NCI-H510A (cell line): Measurements from ENCODE around the gene H2BK1.

Experiments
- DNase-seq: peaks from one replicate; lab custom pipeline; 2025; lab: John Stamatoyannopoulos, UW

Gene H2BK1

DNA sequence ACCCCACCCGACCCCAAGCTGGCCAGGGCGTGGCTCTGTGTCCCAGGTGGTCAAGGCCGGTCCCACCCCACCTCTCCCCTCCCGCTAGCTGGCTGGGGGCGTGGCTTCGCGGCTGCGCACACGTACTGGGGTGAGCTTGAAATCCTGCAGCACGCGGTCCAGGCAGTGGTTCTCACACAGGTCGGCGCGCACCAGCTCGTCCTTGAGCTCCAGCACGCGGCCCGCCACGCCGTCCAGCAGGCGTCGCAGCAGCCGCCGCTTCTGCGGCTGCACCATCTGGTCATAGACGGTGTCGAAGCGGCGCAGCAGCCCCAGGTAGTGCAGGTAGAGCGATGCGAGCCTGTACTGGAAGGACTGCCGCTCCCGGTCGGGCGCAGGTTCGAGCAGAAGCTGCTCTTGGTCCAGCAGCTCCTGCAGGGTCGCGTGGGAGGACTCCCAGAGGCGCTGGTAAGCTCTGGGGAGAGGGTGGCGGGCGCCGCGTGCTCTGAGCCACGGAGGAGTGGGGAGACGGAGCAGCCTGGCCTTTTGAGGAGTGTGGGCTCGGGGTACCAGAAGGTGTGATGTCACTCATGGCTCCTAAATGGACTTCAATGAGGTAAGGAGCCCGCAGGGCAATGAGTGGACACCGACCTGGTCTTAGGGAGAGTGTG is 5.8 kb downstream of the H2BK1 start:
- DNase-seq = no peak

DNA sequence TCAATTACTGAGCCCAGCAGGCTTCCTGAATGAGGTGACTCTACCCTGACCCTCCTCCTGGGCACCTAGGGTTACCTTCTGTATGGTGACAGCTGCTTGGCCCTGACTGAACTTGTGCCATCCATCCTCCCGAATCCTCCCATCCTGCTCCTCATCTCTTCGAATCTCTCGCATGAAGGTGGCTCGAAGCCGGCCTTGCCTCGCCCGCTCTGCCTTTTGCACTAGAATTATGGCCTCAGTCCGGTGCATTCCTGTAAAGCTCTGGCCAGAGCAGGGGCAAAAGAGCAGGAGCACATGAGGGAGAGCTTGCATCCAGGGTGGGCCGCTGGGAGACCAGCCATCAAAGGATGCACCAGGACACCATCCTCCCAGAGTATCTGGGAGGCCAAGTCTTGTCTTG is 7.5 kb downstream of the H2BK1 start:
- no peak for DNase-seq

DNA sequence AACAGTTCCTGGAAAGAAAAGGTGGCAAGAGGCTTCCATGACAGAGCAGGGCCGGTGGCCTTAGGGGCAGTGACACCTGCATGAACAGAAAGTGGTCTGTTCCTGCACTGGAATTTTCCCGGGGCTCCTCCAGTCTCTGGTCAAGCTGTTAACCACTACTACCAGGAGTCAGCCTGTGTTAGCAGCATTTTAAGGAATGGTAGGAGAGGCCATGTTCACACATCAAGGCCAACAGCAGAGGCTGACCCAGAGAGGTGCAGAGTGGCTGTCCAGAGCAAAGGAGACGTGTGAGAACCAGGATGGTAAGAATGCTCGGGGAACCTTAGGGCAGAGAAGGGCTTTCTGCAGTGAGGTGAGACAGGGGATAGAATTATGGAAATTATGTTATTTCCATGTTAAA is 8.5 kb downstream of the H2BK1 start:
- no peak for DNase-seq

DNA sequence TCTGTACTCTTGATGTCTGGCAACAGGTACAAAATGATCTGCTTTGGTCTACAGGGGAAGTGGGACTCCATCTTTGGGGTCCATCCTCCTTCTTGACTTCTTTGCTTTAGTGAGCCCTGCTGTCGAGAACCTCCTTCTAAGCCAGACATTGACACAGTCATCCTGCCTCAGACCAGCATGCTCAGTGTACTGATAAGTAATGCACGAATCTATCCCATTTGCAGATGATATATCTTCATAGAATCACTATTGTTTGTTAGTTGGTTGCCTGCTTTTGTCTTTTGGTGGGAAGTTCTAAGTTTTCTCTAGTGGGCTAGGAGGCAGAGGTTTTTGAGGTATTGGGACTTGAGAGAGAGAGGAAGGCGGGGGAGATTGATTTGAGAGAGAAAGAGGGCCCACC is 8.9 kb downstream of the H2BK1 start:
- DNase-seq = no peak

DNA sequence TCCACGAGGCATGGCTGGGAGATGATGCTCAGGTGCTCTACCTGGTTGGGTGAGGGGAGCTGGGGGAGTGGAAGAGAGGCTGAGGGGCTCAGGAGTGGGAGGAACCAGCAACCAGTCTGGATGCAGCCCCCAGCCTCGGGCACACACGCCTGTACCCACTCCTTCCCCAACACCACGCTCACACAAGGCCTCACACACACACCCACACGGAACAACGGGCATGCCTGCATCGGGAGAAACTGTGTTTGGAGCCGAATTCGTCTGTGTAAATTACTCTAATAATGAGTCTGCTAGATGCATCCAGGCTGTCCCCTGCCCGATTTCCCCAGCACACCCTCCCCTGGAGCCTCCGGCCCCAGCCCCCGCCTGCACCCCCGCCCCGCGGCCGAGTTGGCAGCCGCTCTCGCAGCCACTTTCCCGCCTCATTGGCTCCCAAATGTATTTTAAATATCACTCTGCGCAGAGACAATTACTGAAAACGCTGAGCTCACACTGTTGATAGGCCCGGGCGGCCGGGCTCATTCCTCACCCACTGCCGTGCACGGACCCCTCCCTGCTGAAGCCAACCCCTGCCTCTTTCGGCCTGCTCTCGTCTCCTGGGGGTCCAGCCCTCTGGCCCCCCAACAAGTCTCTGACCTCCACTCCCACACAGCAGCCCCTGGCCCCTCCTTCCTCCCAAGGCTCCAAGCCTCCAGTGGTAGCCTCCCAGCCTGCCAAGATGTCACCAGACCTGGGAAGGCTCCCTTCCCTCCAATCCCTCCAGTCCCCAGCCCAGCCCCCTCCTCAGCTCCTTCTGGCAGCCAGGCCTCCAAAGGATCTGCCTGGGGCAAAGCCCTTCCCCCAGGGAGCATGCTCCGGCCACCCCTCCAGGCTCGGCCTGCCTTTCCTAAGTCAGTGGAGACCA is 11.1 kb downstream of the H2BK1 start:
- DNase-seq = no peak

DNA sequence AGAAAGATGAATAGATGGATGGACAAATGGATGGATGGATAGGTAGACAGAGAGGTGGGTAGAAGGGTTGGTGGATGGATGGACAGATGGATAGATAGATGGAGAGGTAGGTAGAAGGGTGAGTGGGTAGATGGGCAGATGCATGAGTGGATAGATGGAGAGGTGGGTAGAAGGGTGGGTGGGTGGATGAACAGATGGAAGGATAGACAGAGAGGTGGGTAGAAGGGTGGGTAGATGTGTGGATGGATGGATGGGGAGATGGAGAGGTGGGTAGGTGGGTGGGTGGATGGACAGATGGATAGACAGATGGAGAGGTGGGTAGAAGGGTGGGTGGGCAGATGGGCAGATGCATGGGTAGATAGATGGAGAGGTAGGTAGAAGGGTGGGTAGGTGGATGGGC is 12.4 kb downstream of the H2BK1 start:
- no peak for DNase-seq

DNA sequence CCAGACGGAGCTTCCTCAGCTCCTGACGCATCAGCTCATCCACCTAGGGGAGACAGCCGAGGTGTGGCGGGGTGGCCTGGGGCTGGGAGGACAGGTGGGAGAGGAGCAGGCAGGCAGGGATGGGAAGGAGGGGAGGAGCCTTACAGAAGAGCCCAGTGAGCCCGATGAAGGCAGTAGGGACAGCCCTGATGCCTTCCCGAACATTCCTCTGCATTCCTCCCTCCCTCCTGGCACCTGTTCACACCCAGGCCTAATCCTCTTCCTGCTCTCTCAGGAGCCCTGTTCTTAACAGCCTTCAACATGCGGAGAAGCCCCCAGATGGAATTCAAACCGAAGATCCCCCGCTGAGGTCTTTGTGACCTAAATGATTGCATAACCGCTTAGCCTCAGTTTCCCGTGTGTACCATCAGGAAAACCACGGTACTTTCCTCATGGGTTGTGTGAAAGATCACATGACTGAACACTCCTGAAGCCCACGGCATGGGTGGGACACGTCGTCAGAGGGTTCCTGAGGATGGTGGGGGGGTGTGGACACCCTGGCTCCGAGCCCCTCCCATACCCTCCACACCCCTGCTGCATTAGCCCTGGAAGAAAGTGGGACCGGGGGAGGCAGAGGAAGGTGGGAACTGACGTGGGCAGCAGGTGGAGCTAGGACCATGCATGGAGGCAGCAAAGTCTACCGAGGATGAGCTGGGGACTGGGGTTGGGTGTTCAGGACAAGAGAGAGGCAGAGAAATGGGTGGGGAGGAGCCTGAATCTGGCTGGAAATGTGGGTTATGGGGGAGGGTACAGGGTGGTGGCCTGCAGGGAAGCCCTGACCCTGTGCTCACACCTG is 14.5 kb downstream of the H2BK1 start:
- no peak for DNase-seq

DNA sequence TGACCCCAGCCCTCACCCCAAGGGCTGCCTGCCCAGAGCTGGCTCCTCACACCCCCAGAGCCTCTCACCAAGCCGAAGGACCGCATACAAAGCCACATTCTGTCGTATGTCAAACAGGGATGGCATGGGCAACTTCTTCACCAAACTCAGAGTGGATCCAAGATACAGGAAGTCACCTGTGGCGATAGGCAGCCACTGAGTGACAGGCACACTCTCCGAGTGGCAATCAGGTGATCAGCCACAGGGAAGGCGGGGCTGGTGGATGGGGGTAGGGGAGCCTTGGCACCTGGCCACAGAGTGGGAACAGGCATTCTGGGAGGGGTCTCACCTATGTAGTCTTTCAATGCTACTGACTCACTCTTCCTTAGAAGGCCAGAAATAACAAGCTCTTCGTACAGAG is 16.1 kb downstream of the H2BK1 start:
- DNase-seq = no peak

DNA sequence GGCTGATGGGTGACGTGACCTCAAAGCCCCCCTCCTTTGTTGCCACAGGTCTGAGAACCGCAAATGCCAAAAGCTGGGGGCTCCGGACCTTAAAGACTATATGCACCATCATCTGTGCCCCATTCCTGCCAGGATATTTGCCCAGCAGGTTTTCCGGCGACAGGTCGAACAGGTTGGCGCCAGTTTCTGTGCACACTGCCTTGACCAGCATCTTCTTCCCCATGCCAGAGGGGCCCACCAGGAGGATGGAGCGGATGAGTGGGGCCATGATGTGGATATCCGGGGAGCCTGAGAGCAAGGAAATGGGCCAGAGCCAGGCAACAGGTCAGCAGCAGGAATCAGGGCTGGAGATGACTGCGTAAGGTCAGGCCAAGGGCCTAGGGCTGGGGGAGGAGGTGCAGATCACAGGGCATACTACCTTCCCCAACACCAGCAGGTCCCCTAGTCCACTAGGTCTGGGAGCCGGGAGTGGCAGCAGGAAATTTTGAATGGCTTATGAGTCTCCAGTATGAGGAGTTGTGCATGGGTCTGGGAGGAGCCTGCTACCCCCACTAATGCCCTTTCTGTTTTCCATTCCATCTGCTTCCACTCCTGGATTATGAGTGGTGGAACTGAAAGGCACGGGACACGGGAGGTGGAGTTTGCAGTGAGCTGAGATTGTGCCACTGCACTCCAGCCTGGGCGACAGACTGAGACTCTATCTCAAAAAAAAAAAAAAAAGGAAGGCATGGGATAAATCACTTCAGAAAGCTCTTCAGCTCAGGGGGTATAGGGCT is 16.9 kb downstream of the H2BK1 start:
- DNase-seq = no peak

DNA sequence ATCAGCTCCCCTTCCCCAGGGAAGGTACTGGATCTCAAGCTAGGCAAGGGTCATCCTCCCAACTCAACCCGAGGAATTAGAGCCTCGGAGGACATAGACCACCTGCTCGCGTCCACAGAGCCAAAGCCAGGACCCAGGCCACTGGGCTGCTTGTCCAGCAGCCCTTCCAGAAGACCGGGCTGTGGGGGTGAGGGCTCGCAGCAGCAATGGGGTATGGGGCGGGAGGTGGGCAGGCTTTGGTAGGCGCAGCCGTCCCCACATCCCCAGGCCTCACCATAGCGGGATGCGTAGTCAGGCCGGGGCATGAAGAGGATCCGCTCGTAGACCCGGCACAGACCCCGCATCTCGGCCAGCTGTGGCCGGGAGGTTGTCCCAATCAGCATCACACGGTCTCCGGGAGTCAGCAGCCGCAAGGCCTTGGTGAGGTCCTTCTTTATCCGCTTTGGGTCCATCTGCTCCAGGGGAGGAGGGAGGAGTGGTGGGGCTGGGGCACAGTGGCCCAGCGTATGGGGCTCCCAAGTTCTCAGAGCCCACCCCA is 18.2 kb downstream of the H2BK1 start:
- no peak for DNase-seq

DNA sequence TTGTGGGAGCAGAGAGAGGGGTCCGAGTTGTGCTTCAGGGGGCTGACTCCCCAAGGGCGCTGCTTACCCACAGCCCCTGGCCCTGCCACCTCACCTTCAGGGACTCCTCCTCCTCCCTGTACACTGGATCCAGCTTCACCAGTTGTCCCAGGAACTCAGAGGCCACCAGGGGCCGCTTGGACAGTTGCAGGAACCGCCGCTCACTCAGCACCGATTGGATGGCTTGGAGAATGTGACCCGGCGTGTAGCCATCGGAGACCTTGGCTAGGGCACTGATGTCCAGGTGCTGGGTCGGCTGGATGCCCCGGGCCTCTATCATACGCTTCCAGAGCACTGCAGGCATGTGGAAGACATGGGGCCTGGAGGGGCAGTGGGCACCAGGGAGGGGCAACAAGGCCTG is 18.7 kb downstream of the H2BK1 start:
- no peak for DNase-seq

DNA sequence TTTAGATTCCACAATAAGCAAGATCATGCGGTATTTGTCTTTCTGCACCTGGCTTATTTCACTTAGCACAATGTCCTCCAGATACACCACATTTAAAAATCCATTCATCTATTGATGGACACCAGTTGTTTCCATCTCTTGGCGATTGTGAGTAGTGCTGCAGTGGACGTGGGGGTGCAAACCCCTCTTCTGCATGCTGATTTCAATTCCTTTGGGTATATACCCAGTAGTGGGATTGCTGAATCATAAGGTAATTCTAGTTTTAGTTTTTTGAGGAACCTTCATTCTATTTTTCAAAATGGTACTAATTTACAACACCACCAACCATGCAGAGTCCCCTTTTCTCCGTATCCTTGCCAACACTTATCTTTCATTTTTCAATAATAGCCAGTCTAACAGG is 21.2 kb downstream of the H2BK1 start:
- DNase-seq = no peak

DNA sequence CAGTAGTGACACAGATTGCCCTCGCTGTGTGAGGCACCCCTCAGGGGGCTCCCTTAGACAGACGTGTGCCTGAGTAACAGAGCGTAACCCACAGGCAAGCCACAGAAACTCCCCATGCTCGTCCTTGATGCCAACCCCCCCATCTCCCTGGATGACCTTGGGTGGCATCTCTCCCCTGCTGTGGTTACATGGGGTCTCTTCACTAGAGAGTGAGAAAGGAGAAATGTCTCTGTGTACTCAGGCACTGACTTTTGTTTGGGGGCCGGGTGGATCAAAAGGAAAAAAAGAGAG is 22.1 kb downstream of the H2BK1 start:
- no peak for DNase-seq

DNA sequence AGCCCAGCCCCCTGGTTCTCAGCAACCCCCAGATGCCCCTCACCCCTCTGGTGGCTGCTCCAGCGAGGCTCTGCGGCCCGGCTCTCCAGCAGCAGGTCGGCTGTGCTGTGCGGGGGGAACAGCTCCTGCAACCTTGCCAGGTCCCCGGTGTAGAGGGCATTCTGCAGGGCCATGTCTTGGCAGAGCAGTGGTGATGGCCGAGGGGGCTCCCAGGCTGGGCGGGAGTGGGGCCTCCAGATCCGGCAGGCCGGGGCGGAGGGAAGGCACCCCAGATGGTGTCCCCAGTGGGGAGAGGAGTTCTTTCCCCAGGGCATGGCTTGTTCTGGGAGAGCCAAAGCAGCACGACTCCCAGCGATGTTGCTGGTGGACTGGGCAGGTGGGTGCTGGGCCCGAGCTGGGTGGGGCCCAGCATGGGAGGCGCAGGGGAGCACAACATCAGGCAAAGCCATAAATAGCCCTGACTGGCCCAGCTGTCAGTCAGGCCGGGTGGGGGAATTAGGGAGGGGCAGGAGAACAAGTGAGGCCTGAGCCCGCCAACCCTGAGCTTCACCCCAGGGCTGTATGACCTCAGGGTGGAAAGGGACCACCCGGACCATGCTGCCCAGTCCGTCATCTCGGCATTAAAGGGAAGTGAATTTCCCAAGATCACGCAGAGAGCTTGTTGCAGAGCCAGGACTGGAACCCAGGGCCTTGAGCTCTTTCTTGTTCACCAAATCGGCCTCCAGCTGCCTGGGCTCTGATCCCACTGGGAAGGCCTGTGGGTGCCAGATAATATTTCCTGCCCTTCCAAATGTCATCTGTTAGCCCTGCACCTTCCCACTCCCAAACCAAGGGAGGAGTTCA is 22.7 kb downstream of the H2BK1 start:
- DNase-seq = no peak

DNA sequence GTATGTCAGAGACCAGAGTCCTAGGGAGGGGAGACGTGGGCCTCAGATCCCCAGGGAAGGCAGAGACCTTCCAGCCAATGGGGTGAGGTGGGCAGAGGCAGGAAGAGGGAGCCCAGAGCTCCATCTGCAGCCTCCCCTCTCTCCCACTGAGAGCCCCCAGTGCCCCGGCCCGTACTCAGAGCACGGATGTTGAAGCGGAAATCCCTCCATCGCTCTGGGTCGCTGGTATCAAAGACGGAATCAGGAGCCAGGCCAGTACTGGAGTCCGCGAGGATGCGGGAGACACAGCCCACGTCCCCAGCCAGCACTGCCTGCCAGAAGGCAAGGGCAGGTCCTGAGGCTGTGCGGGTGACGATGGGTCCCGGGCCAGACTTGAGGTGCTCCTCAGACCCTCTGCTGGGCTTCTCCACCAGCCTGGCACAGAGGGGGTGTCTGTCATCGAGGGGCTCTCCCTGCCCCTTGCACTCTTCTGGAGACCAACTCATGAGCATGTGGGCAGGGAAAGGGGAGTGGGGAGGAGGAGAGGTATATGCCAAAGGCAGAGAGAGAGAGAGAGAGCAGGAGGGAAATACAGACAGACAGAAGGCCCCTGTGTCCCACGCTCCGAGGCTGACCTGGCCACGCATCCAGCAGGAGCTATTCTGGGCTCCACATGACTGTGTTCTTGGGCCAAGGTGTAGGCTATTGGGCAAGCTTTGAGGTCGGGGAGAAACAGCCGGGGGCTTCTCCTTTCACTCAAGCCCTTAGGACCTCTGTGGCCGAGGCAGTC is 23.5 kb downstream of the H2BK1 start, which contains the start of gene ASB10:
Gene ASB10, minus strand, starts transcription at position 611 of the 769 bp plus-strand sequence. Its CDS starts 120 bp downstream, at position 491.
- DNase-seq = no peak

DNA sequence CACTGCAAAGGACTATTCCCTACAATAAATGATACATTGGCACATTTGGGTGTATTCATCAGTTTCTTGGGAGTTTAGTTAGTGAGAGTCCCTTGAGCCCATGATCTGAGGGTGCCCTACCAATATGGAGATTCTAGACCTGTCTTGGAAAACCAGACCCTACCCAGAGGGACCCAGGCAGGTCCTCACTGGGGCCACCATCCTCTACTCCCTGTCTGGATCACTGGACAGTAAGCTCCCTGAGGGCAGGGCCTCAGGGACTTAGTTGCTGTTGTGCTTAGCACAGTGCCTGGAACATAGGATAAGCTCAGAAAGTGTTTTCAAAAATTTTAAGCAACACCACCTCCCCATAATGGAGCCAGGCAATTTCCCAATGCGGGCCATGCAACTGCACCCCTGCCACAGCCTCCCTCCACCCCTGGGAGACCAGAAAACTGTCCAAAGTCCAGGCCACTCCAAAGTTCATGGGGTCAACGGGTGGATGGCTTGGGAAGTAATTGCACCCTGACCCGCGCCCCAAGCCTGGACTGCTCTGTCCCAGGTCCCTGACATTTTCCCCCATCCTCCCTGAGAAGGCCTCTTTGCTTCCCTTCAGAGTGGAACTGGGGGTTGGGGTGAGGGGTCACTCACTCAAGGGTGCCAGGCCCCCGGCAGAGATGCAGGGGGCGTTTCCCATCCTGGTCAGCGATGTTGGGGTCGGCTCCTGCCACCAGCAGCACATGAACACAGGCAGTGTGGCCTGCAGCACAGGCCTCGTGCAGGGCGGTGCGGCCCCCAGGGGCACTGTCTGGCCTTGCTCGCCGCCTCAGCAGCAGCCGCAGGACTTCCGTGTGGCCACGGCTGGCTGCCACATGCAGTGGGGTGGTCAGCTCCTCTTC is 24.3 kb downstream of the H2BK1 start:
- no peak for DNase-seq

DNA sequence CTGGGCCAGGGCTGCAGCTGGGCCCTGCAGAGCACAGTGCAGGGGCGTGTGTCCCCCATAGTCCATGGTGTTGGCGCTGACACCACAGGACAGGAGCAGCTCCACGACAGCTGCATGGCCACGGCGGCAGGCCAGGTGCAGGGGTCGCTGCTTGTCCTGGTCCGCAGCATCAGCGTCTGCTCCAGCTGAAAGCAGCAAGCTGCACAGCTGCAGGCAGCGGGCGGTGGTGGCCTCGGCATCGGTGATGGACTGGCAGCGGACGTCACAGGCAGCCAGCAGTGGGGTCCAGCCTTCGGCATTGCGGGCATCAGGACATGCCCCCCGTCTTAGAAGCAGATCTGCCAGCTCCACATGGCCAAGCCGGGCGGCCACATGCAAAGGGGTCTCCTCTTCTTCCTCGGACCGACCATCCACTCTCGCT is 29.3 kb downstream of the H2BK1 start:
- no peak for DNase-seq

DNA sequence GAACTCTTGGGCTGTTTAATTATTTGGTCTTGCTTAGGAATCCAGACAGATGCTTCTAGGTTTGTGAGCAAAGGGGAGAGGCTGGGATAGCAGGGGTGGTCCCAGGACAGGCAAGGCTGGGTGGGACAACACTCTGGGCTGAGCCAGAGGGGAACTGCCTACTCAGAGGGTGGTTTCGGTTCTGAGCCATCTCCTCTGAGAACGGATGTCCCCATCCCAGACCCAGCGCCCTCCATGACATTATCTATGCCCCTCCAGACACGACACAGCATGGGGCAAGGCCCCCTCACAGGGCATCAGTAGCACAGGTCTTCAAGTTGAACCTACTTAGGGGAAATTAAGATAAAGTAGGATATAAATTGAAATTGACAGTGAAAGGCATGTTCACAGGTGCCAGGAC is 30.3 kb downstream of the H2BK1 start:
- no peak for DNase-seq

DNA sequence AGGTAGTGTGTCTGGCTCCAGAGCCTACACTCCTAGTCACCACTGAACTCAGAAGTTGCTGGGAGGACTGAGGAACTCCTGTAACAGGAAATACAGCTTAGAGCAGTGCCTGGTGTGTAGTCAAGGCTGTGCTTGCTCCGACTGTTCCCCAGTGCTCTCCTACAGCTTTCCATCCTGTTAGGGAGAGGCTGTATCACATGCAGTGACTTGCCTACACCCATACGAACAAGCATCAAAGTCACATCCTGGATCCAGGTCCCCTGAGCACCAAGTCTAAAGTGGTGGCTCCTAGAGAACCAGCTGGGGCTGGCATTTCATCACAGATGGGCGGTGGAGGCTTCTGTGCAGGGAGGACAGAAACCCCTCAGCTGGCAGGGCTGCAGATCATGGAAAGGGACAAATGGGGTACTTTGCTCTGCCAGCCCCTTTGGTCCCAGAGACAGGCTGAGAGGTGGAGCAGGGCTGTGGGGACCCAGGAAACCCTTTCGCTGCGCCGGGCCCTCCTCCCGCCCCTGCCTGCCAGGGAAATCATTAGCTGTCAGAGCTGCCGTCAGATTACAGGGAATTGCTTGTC is 30.9 kb downstream of the H2BK1 start:
- no peak for DNase-seq
